Fibroblast of lung (primary cell): ENCODE data around the gene VWA5B1. TPM values are rescaled to one million over a fixed set of nuclear protein-coding genes. Genes with fewer than 3 reads are reported as not detected.

Experiments
- DNase-seq, 2 donors: peaks; one replicate each; pipeline versions ENCODE4 v3.0.0 to v3.0.0-alpha.2; 2010; ENCODE audit warnings: low read depth in 2 of 2
- H2AFZ ChIP-seq: 2 replicates; pipeline ENCODE4 v1.5.1; 2012; ENCODE audit warnings: low read length, control low read depth, inconsistent platforms
- H3K27ac ChIP-seq: 2 replicates; pipeline ENCODE4 v1.5.1; 2011; ENCODE audit warnings: low read length, control low read depth; ENCODE audit not compliant: insufficient read depth
- H3K27me3 ChIP-seq: 2 replicates; pipeline ENCODE4 v1.5.1; 2011; ENCODE audit warnings: mild to moderate bottlenecking, low read length; ENCODE audit not compliant: control insufficient read depth, insufficient read depth
- H3K36me3 ChIP-seq: 2 replicates; pipeline ENCODE4 v1.5.1; 2011; ENCODE audit warnings: low read length; ENCODE audit not compliant: control insufficient read depth, insufficient read depth
- H3K4me1 ChIP-seq: 2 replicates; pipeline ENCODE4 v1.5.1; 2011; ENCODE audit warnings: low read length; ENCODE audit not compliant: control insufficient read depth, insufficient read depth; ENCODE audit errors: extremely low read depth
- H3K4me2 ChIP-seq: 2 replicates; pipeline ENCODE4 v1.5.1; 2011; ENCODE audit warnings: low read length, control low read depth; ENCODE audit not compliant: insufficient read depth; ENCODE audit errors: extremely low read depth
- H3K4me3 ChIP-seq, 4 experiments: fragments of 200-600 bp in 1 of 4; sonication (generic) in 1 of 4; replicated peaks in 1 of 4; 2 replicates each; pipeline ENCODE4 v1.5.1; 2011 to 2016; ENCODE audit warnings: low read length in 4 of 4, low read depth in 3 of 4, mild to moderate bottlenecking in 3 of 4, control low read depth in 2 of 4, inconsistent platforms in 1 of 4, mixed read lengths in 1 of 4; ENCODE audit not compliant: insufficient read depth in 1 of 4; ENCODE audit errors: control extremely low read depth in 1 of 4
- H3K79me2 ChIP-seq: 2 replicates; pipeline ENCODE4 v1.5.1; 2012; ENCODE audit warnings: mild to moderate bottlenecking, low read length, inconsistent platforms; ENCODE audit not compliant: control insufficient read depth, insufficient read depth
- H3K9ac ChIP-seq: 2 replicates; pipeline ENCODE4 v1.5.1; 2011; ENCODE audit warnings: mild to moderate bottlenecking, low read length, control low read depth; ENCODE audit not compliant: insufficient read depth
- H3K9me3 ChIP-seq: 2 replicates; pipeline ENCODE4 v1.5.1; 2012; ENCODE audit warnings: low read depth, low read length; ENCODE audit not compliant: control insufficient read depth, insufficient read depth
- H4K20me1 ChIP-seq: 2 replicates; pipeline ENCODE4 v1.5.1; 2011; ENCODE audit warnings: low read length; ENCODE audit not compliant: control insufficient read depth, insufficient read depth; ENCODE audit errors: extremely low read depth
- EZH2 ChIP-seq: IDR thresholded peaks from 2 replicates; pipeline ENCODE4 v1.5.1; 2012; ENCODE audit warnings: low read length, control low read depth, mild to moderate bottlenecking; ENCODE audit errors: missing control alignments
- polyA plus RNA-seq, 2 donors: library from polyadenylated mRNA; depleted of rRNA in 1 of 2; stranded (reverse) in 1 of 2; unstranded in 1 of 2; fragments of >200 nt; gene quantifications; 2 replicates each; pipeline ENCODE4 v1.2.1, GENCODE V29; 2011 to 2012; ENCODE audit warnings: missing spikeins in 1 of 2
- total RNA-seq: library from RNA; depleted of rRNA; stranded (reverse); fragments of >200 nt; gene quantifications from 2 replicates; pipeline ENCODE4 v1.2.1, GENCODE V29; 2014
- TF ChIP-seq, protein P1 (sequence below), 2 donors: IDR thresholded peaks in 1 of 2; conservative IDR thresholded peaks in 1 of 2; 1 replicate in 1 of 2; 2 replicates in 1 of 2; pipeline ENCODE4 v1.5.1; 2011 to 2012; ENCODE audit warnings: low read length in 2 of 2, control low read depth in 1 of 2, inconsistent platforms in 1 of 2, low read depth in 1 of 2, mild to moderate bottlenecking in 1 of 2

VWA5B1 gene
- total and polyA plus RNA-seq, 2 donors (not counting 1 experiment from before 2014, with no cell fraction given): not detected

- no peaks in the 10 kb centered on the region for H3K9me3 ChIP-seq
- no peaks in the 10 kb centered on the region for H3K79me2 ChIP-seq
- H3K27me3 ChIP-seq: no peaks in the 10 kb centered on the region
- no peak overlapping the region for H2AFZ ChIP-seq
- no peak overlapping the region for H3K9ac ChIP-seq
- no peaks in the 10 kb centered on the region for H3K36me3 ChIP-seq
- H3K4me1 ChIP-seq: no peaks in the 10 kb centered on the region
- H3K4me3 ChIP-seq: no peak overlapping the region
- no peaks in the 10 kb centered on the region for H4K20me1 ChIP-seq
- no peak for TF ChIP-seq EZH2
- TF ChIP-seq, protein P1, sequence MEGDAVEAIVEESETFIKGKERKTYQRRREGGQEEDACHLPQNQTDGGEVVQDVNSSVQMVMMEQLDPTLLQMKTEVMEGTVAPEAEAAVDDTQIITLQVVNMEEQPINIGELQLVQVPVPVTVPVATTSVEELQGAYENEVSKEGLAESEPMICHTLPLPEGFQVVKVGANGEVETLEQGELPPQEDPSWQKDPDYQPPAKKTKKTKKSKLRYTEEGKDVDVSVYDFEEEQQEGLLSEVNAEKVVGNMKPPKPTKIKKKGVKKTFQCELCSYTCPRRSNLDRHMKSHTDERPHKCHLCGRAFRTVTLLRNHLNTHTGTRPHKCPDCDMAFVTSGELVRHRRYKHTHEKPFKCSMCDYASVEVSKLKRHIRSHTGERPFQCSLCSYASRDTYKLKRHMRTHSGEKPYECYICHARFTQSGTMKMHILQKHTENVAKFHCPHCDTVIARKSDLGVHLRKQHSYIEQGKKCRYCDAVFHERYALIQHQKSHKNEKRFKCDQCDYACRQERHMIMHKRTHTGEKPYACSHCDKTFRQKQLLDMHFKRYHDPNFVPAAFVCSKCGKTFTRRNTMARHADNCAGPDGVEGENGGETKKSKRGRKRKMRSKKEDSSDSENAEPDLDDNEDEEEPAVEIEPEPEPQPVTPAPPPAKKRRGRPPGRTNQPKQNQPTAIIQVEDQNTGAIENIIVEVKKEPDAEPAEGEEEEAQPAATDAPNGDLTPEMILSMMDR (conservative IDR thresholded peaks at IDR 0.05 in 1 of 2, IDR thresholded peaks at IDR 0.05 in 1 of 2; ENCODE audit: low read depth in 1 of 2, low read length in 2 of 2): no peak
- H3K27ac ChIP-seq: no peak overlapping the region
- no peak for DNase-seq
- H3K4me2 ChIP-seq: no peak overlapping the region
These were observed 55.8 kb downstream of the VWA5B1 start for GRCh38 chr1:20346433-20346832.

- Histone ChIP-seq H3K9me3 (no peaks in the 10 kb centered on the region), H3K4me1 (no peaks in the 10 kb centered on the region), H3K4me3 (no peak overlapping the region), H4K20me1 (no peaks in the 10 kb centered on the region), H3K27me3 (no peaks in the 10 kb centered on the region), H3K79me2 (no peaks in the 10 kb centered on the region), H3K27ac (no peak overlapping the region), H3K9ac (no peak overlapping the region), H3K4me2 (no peak overlapping the region), H2AFZ (no peak overlapping the region), H3K36me3 (no peaks in the 10 kb centered on the region)
- no peak for DNase-seq
- TF ChIP-seq, protein P1 (conservative IDR thresholded peaks at IDR 0.05 in 1 of 2, IDR thresholded peaks at IDR 0.05 in 1 of 2; ENCODE audit: low read depth in 1 of 2, low read length in 2 of 2): no peak
These were observed 57.0 kb downstream of the VWA5B1 start for GRCh38 chr1:20347699-20348098.

GRCh38 chr1:20348326-20348915, 57.7 kb downstream of the VWA5B1 start:
- no peaks in the 10 kb centered on the region for H3K79me2 ChIP-seq
- H4K20me1 ChIP-seq: no peaks in the 10 kb centered on the region
- no peaks in the 10 kb centered on the region for H3K9me3 ChIP-seq
- no peak for DNase-seq
- no peak overlapping the region for H2AFZ ChIP-seq
- H3K9ac ChIP-seq: no peak overlapping the region
- TF ChIP-seq EZH2: no peak
- TF ChIP-seq, protein P1 (conservative IDR thresholded peaks at IDR 0.05 in 1 of 2, IDR thresholded peaks at IDR 0.05 in 1 of 2; ENCODE audit: low read depth in 1 of 2, low read length in 2 of 2): no peak
- no peak overlapping the region for H3K4me2 ChIP-seq
- H3K27me3 ChIP-seq: no peaks in the 10 kb centered on the region
- no peaks in the 10 kb centered on the region for H3K36me3 ChIP-seq
- H3K4me3 ChIP-seq: no peak overlapping the region
- no peak overlapping the region for H3K27ac ChIP-seq
- H3K4me1 ChIP-seq: no peaks in the 10 kb centered on the region
